AG04449 (cell line): ENCODE measurements around the gene OBSCN.

Experiments
- CTCF ChIA-PET: fragments of 350-600 bp; formaldehyde crosslinking; extraction: SDS; loops from one replicate; lab custom pipeline; 2021; ENCODE audit warnings: antibody characterized with exemption; lab: Yijun Ruan, JAX
- POLR2A ChIA-PET: fragments of 400-600, 350-600 bp; formaldehyde crosslinking; extraction: SDS; loops from one replicate; lab custom pipeline; 2020; ENCODE audit warnings: antibody characterized with exemption, inconsistent platforms; lab: Yijun Ruan, JAX
- DNase-seq: peaks from one replicate; pipeline ENCODE4 v3.0.0-alpha.2; 2010; ENCODE audit warnings: low read depth, low spot score
- H3K4me3 ChIP-seq: 2 replicates; pipeline ENCODE4 v1.5.1; 2011; ENCODE audit warnings: low read depth, mild to moderate bottlenecking, control low read depth, low read length
- TF ChIP-seq, protein P1 (sequence below): IDR thresholded peaks from one replicate; pipeline ENCODE4 v1.5.1; 2011; ENCODE audit warnings: mild to moderate bottlenecking, moderate library complexity, low read length, control low read depth, inconsistent platforms; ENCODE audit not compliant: insufficient read depth; ENCODE audit errors: missing control alignments

Gene OBSCN

GRCh38 chr1:228275179-228275429, 67.3 kb downstream of the OBSCN start:
- DNase-seq: no peak
- CTCF ChIA-PET: interaction anchor here (1.1 to 1.4 kb wide), 2 partner anchors 61 to 226 kb away, joined by 3 to 5 read pairs; no protein-coding TSS in a partner anchor
- peak overlapping the region; percentile 68 for H3K4me3 ChIP-seq
- POLR2A ChIA-PET: interaction anchor here (0.6 kb wide), 1 partner anchor 103 kb away, joined by 3 read pairs; no protein-coding TSS in a partner anchor
- TF ChIP-seq, protein P1, sequence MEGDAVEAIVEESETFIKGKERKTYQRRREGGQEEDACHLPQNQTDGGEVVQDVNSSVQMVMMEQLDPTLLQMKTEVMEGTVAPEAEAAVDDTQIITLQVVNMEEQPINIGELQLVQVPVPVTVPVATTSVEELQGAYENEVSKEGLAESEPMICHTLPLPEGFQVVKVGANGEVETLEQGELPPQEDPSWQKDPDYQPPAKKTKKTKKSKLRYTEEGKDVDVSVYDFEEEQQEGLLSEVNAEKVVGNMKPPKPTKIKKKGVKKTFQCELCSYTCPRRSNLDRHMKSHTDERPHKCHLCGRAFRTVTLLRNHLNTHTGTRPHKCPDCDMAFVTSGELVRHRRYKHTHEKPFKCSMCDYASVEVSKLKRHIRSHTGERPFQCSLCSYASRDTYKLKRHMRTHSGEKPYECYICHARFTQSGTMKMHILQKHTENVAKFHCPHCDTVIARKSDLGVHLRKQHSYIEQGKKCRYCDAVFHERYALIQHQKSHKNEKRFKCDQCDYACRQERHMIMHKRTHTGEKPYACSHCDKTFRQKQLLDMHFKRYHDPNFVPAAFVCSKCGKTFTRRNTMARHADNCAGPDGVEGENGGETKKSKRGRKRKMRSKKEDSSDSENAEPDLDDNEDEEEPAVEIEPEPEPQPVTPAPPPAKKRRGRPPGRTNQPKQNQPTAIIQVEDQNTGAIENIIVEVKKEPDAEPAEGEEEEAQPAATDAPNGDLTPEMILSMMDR: no peak

DNA sequence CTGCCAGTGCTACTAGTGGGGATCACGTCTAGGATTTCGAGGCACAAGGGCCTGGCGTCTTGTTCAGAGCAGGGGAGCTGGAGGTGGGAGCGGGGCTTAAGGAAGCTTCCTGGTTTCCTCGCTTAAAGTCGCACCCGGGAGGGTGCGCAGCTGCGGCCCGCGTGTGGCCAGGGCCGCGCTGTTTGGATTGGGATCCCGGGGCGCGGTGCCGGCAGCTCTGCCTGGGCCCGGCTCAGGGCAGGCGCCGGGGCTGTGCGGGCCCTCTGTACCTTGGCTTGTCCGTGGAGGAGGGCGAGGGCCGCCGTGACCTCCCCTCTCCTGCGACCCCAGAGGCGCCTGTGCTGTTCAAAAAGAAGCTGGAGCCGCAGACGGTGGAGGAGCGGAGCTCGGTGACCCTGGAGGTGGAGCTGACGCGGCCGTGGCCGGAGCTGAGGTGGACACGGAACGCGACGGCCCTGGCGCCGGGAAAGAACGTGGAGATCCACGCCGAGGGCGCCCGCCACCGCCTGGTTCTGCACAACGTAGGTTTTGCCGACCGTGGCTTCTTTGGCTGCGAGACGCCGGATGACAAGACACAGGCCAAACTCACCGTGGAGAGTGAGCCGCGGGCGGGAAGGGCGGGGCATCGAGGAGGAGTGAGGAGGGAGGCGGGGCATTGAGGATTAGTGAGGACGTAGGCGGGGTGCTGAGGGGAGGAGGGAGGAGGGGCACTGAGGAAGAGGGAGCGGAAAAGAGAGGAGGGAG, 67.8 kb downstream of the OBSCN start:
- TF ChIP-seq, protein P1: no peak
- DNase-seq: peak; percentile 19
- ChIA-PET POLR2A (interaction anchor here (0.6 kb wide), 1 partner anchor 103 kb away, joined by 3 read pairs; no protein-coding TSS in a partner anchor), CTCF (interaction anchor here (1.1 to 1.4 kb wide), 2 partner anchors 61 to 225 kb away, joined by 3 to 5 read pairs; no protein-coding TSS in a partner anchor)
- H3K4me3 ChIP-seq: peak overlapping the region; percentile 68

- TF ChIP-seq, protein P1: no peak
- DNase-seq: no peak
- ChIA-PET CTCF (interaction anchor here (1.1 to 1.4 kb wide), 2 partner anchors 62 to 224 kb away, joined by 3 to 5 read pairs; no protein-coding TSS in a partner anchor), POLR2A (no interaction called here)
- peak overlapping the region; percentile 68 for H3K4me3 ChIP-seq
Observed at GRCh38 chr1:228276174-228276831, 68.5 kb downstream of the OBSCN start.

DNA sequence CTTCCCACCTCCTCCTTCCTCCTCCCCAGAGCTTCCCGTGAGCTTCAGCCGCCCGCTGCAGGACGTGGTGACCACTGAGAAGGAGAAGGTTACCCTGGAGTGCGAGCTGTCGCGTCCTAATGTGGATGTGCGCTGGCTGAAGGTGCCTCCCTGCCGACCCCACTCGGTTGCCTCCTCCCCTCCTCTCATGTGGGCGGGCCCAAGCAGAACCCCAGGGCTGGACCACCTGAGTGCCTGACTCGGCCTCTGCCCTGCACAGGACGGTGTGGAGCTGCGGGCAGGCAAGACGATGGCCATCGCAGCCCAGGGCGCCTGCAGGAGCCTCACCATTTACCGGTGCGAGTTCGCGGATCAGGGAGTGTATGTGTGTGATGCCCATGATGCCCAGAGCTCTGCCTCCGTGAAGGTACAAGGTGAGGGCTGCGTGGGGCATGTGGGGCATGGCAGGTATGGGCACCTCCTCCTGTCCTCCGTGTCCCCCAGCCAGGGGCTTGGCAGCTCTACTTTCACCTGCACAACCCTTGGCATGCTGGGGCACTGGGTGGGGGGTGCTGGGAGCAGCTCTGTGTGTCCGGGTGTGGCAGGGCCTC, 69.2 kb downstream of the OBSCN start:
- DNase-seq: no peak
- TF ChIP-seq, protein P1: no peak
- CTCF ChIA-PET: no interaction called here
- POLR2A ChIA-PET: interaction anchor here (0.6 kb wide), 1 partner anchor 167 kb away, joined by 3 read pairs; no protein-coding TSS in a partner anchor
- no peak overlapping the region; the same call in 1 of the 2 replicates for H3K4me3 ChIP-seq

GRCh38 chr1:228277491-228278431, 69.9 kb downstream of the OBSCN start:
- no peak overlapping the region for H3K4me3 ChIP-seq
- POLR2A ChIA-PET: interaction anchor here (0.6 kb wide), 1 partner anchor 168 kb away, joined by 3 read pairs; no protein-coding TSS in a partner anchor
- CTCF ChIA-PET: no interaction called here
- TF ChIP-seq, protein P1: no peak
- no peak for DNase-seq
